DMS53 treated with DMSO at 0.1 percent for 48 hours (cell line): Measurements from ENCODE around the gene RPS6KA3.

Source experiments
- DNase-seq: peaks from one replicate; lab custom pipeline; 2025; ENCODE audit not compliant: unreplicated experiment; lab: John Stamatoyannopoulos, UW

RPS6KA3 gene

GRCh38 chrX:20111271-20111670 lies 155.4 kb downstream of the RPS6KA3 start:
- DNase-seq = no peak

DNA sequence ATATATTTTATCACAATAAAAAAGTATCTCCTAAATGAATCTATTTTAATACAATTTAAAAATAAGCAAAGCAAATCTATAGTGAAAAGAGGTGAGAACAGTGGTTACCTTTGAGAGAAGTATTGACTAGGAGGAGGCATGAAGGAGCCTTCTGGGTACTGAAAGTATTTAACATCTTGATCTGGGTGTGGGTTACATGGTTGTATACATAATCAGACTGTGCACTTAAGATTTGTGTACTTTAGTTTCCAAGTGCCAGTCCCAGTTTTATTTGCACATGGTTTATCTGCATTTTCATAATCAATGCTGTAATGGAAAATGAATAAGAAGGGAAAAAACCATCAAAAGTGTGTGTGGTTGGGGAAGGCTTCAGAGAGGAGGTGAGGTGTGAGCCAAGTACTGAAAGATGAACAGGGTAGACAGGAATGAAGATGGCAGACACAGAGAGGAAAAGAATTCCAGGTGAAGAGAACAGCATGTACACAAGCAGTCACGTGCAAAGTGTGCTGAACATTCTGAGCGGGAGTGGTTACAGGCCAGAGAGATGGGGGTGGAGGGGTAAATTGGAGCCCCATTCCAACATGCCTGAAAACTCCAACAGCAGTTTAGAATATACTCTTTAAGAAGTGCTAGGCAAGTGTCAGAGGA lies 164.7 kb downstream of the RPS6KA3 start:
- DNase-seq = no peak
